Activated CD4-positive, alpha-beta T cell treated with anti-CD3 and anti-CD28 coated beads, Interleukin-2, amount 50 U/mL, for 48 hours (primary cell): ENCODE data around the gene ADAP1.
A peak's percentile ranks its signal among the peaks of the same experiment; 100 is the strongest.

Experiments
- DNase-seq, 2 experiments: peaks; one replicate each; pipeline ENCODE4 v3.0.0-alpha.2; 2020

ADAP1 gene

DNA sequence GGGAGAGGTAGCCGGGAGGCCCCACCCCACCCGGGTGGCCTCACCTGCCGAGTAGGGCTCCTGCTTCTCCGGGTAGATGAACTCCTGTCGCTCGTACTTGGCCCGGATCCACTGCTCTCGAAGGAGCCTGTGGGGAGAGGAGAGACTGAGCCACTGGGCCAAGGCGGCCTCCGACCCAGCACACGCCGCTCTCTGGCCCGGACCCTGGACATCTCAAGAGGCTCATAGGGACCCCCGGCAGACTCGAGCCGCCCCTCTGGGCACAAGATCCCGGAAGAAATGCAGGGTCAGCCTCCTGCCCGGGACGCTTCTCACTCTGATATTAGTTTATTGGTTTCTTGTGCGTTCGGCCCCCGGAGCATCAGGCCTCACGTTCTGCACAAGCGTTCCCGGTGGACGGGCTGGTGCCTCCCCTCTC, 34.5 kb downstream of the ADAP1 start:
- DNase-seq = no peak

DNA sequence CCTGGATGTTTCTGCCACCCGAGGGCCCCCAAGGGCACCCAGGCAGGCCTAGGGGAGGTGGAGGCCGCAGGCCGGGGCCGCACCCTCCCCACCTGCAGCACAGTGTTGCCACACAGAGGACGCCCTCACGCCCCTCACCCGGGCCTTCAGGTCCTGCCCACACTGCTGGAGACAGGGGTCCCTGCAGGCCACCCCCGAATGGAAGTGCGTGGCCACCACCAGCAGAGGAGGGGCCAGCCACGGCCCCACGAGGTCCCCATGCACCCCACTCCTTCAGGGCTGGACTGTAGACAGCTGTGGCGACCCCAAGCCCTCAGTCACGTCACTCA, 35.4 kb downstream of the ADAP1 start:
- DNase-seq = no peak

DNA sequence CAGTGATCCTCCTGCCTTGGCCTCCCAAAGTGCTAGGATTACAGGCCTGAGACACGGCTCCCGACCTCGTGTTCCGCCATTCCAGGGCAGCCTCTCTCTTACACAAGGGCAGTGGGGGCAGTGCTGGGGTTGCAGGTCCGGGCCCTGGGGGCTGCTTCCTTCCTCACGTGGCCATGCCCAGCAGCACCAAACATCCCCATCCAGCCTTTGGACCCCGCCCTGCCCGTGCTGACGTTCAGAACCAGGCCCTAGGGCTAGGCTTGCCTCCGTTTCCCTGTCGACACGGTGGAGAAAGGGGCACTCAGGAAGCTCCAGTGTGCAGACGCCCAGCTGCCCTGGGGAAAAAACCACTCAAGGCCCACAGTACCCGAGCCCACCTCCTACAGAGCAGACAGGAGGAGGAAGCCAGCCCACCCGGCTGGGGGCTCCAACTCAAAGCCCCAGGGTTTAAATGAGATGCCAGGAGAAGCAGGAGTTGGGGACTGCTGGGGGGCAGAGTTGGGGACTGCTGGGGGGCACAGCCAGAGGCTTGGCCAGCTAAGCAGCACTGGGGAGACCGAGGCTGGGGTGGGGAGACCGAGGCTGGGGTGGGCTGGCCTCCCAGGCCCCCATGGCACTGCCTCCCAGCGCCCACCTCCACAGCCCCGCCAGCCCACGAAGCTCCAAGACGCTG, 35.9 kb downstream of the ADAP1 start:
- no peak for DNase-seq

DNA sequence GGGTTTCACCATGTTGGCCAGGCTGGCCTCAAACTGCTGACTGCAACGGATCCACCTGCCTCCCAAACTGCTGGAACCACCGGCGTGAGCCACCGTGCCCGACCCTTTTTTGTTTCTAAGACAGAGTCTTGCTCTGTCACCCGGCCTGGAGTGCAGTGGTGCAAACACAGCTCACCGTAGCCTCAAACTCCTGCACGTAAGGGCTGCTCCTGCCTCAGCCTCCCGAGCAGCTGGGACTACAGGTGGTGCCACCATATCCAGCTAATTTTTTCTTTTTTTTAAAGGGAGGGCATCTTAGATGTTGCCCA, 36.4 kb downstream of the ADAP1 start:
- no peak for DNase-seq

DNA sequence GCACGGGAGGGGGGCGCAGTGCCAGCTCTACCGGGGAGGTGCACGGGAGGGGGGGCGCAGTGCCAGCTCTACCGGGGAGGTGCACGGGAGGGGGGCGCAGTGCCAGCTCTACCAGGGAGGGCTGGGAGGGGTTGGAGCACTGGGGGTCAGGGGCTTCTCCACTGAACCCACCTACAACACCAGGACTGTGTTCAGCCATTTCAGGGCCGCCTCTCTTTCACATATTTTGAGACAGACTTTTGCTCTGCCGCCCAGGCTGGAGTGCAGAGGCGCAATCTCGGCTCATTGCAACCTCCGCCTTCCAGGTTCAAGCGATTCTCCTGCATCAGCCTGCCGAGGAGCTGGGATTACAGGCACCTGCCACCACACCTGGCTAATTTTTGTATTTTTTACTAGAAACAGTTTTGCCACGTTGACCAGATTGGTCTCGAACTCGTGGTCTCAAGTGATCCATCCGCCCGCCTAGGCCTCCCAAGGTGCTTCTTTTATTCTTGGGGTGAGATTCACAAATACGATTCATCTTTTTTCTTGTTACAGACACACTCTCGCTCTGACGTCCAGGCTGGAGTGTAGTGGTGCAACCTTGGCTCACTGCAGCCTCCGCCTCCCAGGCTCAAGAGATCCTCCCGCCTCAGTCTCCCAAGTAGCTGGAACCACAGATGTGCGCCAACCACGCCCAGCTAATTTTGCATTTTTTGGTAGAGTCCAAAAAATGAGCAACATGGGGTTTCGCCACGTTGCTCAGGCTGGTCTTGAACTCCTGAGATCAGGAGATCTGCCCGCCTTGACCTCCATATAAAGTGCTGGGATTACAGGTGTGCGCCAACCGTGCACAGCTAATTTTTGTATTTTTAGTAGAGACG, 37.0 kb downstream of the ADAP1 start:
- DNase-seq = no peak

DNA sequence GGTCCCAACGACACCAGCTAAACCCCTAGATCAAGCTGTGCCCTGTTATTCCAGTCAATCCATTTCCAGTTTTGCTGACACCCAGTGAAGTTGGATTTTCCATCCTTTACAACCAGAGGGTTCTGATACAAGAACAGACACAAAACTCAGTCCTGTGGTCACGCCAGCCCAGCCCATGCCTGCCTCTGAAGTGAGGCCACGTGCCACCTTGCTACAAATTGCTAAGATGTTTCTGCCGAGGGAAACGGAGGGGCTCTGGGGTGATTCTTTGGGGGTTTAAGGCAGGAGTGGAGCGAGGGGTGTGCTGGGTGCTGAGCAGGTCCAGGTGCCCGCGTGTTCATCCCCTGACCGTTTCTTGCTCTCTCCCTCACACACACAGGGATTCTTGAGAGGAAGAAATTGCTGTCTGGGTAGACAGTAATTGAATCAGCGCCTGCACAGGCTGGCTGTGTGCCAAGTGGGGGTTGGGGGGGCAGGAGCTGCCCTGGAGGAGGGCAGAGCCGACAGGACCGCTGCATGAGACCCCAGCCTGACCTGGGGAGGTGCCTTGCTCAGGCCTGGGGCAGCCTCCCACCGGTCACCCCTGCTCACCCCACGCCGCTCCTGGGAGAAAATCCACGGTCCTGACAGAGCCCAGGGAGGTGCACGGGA, 38.1 kb downstream of the ADAP1 start:
- no peak for DNase-seq

DNA sequence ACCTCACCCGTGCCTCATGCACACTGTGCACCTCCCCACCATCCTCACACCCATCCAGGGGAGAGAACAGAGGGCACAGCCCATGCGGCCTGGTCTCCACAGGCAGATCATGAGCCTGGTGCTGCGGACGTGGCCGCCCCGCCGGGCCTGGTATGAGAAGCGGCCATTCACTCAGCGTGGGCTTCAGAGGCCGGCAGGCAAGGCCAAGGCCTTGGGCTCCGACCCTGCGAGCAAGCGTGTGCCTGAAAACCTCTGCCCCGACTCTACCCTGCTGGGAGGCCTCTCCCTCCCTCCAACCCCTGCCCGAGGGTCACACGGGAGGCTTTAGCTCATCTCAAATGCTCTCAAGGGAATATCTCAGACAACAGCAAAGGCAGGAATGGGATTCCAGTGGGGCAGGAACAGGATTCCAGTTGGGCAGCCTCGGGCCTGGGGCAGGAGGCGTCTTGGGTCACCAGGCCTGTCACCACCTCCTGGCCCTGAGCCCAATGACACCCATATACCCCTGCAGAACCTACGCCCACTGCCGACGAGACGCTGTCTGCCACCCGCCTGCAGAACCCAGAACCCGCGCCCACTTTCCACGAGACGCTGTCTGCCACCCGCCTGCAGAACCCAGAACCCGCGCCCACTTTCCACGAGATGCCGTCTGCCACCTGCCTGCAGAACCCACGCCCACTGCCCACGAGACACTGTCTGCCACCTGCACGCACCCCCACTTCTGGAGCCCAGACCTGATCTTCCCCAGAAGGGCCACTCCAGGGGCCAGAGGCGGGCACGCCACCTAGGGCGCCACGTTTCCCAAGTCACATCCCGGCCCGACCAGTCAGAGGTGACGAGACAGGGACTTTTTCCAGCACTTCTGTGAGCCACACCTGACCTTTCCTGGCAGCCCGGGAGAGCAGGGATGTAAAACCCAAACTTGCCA, 38.9 kb downstream of the ADAP1 start:
- DNase-seq = no peak

DNA sequence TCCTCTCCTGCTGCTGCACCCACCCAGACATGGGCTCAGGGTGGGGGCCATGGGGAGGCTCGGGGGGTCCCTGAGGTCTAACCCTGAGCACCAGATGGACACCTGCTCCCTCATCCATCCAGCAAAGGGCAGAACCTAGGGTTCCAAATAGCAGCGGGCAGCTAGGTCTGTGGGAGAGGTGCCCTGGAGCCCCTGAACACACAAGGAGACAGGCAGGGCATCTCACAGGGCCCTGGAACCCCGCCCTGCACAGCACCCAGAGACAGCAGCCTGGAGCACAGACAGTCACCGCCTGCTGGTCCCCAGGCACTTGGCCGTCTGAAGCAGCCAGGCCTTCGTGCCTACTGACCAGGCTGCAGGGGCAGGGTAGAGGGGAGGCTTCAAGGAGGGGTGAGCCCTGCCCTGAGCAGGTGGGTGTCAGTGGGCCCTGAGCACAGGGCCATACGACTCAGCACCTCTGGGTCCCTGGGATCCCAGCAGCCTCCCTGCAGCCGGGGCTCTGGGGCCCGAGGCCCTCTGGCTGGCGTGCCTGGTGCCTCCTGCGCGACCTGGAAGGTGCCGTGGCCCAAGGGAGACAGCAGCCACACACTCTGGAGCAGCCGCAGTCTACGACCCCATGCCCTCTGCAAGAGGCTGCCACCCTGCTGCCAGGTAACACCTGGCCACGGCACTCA, 39.8 kb downstream of the ADAP1 start:
- no peak for DNase-seq

DNA sequence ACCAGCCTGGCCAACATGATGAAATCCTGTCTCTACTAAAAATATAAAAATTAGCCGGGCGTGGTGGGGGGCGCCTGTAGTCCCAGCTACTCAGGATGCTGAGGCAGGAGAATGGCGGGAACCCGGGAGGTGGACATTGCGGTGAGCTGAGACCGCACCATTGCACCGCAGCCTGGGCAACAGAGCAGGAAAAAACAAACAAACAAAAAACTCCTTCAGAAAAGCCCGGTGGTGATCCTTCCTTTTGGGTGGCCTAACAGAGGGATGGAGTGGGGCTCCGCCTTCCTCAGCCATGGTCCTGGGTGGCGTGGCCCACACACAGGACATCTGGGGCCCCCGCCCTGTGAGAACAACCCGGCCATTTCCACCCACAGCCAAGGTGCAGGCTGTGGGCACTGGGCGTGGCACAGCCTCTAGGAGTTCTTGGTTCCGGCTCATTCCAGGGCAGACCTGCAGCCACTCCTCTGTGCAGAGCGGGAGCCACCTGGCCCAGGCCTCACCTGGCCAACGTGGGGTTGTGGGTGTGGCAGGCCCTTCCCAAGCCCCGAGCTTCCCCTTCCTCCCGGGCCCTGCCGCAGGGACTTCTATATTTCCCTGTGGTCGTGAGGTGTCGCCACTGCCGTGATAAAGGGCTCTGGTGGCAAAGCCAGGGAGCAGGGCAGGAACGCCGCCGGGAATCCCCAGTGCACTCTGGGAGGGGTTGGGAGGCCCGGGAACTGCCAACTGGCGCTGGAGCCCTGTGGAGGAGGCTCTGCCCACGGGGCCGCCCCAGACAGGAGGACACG, 40.6 kb downstream of the ADAP1 start:
- DNase-seq = no peak

DNA sequence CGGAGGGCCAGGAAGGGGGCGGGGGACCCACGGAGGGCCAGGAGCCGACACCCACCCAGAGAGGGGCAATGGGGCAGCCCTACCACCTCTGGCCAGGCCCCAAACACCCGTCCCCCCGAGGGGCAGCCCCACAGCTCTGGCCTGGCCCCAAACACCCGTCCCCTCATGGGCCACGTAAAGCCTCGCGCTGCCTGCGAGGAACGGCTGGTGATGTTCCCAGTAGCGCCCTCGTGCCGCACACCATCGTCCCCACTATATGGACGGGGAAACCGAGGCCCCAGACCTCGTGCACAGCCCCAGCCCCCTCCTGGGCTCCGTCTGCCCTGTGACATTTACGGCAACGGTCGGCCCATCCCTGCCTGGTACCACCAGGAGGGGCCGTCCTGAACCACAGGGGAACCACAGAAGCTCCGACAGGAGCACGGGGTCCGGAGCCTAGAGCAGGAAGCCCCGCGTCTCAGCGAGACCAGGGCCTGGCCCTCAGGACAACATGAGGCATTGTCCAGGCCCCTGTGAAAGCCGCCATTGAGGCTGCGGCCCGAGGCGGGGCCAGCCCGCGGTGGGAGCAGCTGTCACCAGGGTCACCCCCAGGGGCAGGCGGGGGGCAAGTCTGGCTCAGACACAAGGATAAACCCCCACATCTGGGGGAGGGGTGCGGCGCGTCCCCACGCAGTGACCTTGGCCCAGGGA, 42.5 kb downstream of the ADAP1 start:
- no peak for DNase-seq

DNA sequence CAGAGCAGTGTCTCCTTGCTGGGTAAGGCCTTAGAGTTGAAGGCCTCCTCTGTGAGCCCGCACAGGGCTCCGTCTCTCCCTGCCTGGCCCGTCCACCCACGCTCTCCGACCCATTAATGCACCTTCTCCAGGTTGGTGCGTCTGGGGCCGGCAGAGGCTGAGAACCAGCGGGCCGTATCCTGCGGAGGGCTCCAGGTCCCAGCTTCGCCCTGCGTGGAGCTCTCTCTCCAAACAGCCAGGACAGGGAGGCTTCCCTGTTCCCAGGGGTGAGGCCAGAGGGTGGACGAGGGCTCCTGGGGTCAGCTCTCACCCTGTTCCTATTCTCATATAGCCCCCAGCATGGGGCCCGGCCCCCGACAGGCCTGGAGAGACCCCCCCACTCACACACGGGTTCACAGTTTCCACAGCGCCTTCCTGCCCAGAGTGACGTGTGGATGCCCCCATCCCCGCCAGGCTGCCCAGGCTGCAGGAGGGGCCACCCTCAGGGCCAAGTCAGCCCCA, 43.5 kb downstream of the ADAP1 start:
- no peak for DNase-seq

DNA sequence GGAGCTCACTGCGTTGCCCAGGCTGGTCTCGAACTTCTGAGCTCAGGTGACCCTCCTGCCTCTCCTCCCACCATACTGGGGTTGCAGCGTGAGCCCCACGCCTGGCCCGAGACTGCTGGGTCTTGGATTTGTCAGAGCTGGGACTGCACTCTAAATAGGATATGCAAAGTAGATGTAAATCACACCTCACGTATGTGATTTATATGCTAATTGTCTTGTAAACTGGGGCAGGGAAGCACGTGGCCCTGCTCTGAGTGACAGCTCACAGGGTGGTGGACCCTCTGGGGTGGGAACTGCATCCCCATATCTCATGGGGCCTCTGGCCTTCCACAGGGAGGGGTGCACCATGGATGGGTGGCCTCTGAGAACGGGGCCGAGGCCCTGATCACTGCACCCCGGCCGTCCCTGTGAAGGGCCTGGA, 44.0 kb downstream of the ADAP1 start:
- no peak for DNase-seq

DNA sequence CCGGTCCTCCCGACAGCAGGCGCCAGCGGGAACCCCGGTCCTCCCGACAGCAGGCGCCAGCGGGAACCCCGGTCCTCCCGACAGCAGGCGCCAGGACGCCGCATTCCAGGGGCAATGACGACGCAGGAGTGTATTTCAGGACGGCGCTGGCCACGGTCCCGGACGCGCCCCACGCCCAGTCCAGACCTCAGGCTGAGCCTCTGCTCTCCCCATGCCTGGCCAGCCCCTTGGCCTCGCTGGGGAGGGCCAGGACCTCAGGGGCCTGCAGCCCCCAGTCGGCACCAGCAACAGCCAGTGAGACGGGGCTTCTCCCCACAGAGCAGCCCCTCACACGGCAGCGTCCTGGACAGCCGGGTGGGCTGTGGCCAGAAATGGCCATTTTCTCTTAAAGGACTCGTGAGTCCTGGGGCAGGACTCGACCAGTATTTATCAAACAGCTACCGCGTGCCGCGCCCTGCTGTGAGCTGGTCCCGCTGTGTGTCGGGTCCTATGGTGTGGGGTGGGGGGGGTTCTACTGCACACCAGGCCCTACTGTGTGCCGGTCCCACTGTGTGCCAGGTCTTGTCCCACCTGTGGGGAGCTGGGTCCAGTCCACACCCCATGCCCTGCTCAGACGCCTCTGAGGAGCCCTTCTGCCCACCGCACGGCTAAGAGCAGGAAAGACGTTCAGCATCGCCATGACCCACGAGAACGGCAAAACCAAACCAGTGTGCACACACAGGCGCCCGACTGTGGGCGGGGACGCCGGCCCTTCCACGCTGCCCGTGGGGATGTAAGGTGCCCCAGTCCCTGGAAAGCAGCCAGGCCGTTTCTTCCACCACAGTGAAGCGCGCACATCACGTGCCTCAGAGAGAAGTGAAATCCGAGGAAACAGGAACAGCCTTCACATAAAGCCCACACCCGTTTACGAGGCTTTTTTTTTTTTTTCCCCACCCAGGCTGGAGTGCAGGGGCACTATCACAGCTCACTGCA, 44.8 kb downstream of the ADAP1 start:
- peak in 1 of 2 experiments; percentile 42 for DNase-seq

DNA sequence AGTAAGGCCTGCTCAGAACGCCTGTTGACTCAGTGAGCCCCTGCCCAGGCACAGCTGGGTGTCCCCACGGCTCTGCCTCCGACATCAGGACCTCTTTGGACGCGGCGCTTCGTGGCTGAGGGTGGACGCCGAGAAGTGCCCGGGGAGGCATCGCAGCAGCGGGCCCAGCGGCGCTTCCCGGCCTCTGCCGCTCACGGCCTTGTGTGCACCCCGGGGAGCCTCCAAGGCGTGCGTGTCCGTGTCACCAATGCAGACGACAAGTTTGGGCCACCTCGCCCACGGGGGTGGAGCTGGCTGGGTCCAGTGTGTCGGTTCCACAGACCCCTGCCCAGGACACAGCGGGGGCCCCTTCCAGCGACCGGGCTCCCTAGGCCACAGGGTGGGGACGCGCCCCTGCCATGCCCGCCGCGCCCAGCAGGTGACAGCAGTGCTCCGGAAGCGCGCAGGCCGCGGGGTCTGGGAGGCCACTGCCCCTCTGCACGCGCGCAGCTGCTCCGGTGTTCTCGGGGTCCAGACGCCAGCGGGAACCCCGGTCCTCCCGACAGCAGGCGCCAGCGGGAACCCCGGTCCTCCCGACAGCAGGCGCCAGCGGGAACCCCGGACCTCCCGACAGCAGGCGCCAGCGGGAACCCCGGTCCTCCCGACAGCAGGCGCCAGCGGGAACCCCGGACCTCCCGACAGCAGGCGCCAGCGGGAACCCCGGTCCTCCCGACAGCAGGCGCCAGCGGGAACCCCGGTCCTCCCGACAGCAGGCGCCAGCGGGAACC, 45.7 kb downstream of the ADAP1 start:
- DNase-seq = peak; percentile 78 to 83

DNA sequence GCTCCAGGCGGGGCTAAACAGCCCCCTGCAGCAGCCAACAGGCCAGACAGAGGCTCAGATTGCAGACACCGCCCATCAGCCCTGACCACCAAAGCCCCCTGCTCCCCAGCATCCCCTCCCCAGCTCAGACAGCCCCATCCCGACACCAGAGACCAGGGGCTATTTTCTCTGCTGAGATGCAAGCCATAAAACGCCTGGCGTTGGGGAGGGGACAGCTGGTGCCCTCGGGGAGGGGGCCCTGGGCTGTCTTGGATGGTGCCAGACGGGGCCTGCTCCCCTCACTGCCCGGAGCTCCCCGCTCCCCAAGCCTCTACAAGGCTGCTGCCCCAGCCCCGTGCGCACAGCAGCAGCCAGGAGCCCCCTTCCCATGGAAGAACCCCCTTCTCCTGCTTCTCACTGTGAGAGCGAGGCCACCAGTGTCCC, 46.3 kb downstream of the ADAP1 start:
- no peak for DNase-seq

DNA sequence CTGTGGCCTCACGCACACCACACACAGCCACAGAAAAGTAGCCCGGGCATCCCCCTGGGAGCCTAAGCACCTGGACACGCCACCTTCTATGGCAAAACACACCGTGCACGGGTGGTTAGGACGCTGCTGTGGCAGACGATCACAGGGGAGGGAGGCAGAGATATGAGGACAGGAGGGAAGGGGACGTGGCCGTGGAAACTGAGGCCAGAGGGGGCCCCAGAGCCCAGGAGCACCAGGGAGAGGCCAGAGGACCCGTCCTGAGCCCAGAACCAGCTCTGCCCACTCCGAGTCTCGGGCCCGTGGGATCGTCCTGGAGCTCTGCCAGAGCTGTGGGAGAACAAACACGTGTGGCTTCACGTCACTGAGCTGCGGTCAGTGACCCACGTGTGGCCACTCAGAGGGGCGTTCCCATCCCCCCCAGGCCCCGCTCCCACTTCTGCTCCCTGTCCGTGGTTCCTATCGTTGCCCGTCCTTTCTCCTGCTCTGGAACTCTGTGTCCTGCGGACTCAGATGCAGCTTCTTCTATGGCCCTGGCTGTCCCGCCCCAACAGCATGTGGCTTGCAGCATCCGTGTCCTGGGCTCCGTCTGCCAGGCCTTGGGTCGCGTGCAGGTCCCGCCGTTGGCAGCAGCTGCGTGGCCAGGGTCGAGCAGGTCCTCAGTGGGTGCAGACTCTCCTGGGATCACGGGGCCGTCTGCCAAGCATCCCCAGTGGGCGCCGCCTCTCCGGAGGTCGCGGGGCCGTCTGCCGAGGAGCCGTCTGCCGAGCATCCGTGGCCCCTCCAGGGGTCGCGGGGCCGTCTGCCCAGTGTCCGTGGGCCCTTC, 47.1 kb downstream of the ADAP1 start:
- DNase-seq = no peak

DNA sequence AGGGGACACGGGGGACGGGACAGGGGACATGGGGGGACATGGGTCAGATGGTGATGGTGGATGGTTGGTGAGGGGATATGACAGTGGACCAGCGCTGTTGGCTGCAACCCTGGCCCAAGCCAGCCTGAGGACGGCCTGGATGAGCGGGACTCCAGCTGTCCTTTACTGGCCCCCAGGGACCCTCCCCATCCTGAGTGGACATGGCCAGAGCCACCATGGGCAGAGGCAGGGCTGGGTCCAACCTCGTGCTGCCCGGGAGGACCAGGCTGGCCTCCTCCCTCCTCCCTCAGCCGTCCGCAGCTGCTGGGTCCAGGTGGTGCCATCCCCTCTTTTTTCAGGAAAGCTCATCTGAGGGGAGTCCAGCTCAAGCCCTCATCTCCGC, 47.7 kb downstream of the ADAP1 start:
- no peak for DNase-seq

DNA sequence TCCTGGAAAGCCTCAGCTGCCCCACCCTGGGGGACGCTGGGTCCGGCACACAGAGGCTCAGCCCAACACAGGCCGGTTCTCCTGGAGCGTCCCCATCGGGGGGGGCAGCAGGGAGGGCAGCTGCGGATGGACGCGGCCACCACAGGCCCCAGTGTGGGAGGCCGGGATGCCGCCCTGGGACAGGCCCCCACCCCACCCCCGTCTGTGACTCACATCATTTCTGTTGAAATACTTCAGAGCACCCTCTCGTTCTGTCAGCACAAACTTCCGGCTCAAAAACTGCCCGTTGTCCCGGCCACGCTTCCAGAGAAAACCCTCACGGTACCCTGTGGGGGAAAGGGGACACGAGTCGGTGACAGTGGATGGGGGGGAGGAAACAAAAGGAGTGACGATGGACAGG, 49.6 kb downstream of the ADAP1 start:
- no peak for DNase-seq
